ENCODE measurements around the gene PSMB8. TPM values are rescaled to one million over a fixed set of nuclear protein-coding genes. Genes with fewer than 3 reads are reported as not detected.
"Not testable (repeated sequence)": the region's sequence is repeated elsewhere in the genome, so short reads cannot be mapped to it uniquely, and the experiment has no call there.

The PSMB8 gene
- total and polyA plus RNA-seq, 7 donors: 34.3 to 305 (median 45.7) TPM

DNA sequence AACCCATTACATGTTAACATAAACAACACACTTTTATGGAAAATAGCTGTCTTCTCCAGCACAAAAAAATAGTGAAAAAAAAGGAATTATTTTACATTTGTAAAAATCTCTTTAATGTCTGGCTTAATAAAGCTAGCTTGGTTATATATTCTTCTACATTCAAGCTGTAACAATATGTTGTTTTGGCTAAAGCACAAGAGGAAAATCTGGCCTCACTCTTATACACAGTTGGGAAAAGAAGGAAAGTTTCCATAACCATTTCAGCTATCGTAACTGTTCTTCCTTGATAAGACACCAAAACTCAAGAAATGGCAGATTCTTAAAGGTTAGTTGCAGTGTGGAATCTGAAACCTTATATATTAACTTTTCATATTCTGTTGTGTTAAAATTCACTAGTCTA, 34.7 kb downstream of the PSMB8 start:
- intact Hi-C loops (cut with DNase I): loop anchor here (10.0 kb wide), 1 partner anchor 564 kb away; no protein-coding TSS in a partner anchor
- no peak for DNase-seq
- 44 to 49% methylated on average over 1 of the region's 1 CpG for WGBS, 2 donors
- Histone ChIP-seq H3K4me1 (no peaks in the 10 kb centered on the region), H3K36me3 (no peaks in the 10 kb centered on the region), H3K9me3 (no peaks in the 10 kb centered on the region), H3K27ac (no peak overlapping the region), H3K4me3 (no peak overlapping the region), H3K27me3 (peaks cover 0 to 18% (median 0%) of the 10 kb centered on the region in 3 donors)
- TF ChIP-seq, protein P1, sequence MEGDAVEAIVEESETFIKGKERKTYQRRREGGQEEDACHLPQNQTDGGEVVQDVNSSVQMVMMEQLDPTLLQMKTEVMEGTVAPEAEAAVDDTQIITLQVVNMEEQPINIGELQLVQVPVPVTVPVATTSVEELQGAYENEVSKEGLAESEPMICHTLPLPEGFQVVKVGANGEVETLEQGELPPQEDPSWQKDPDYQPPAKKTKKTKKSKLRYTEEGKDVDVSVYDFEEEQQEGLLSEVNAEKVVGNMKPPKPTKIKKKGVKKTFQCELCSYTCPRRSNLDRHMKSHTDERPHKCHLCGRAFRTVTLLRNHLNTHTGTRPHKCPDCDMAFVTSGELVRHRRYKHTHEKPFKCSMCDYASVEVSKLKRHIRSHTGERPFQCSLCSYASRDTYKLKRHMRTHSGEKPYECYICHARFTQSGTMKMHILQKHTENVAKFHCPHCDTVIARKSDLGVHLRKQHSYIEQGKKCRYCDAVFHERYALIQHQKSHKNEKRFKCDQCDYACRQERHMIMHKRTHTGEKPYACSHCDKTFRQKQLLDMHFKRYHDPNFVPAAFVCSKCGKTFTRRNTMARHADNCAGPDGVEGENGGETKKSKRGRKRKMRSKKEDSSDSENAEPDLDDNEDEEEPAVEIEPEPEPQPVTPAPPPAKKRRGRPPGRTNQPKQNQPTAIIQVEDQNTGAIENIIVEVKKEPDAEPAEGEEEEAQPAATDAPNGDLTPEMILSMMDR (IDR thresholded peaks at IDR 0.05): no peak
- TF ChIP-seq EP300 (IDR thresholded peaks at IDR 0.05) (no peak), POLR2AphosphoS5 (IDR thresholded peaks at IDR 0.05) (no peak), POLR2A (IDR thresholded peaks at IDR 0.05) (no peak)

DNA sequence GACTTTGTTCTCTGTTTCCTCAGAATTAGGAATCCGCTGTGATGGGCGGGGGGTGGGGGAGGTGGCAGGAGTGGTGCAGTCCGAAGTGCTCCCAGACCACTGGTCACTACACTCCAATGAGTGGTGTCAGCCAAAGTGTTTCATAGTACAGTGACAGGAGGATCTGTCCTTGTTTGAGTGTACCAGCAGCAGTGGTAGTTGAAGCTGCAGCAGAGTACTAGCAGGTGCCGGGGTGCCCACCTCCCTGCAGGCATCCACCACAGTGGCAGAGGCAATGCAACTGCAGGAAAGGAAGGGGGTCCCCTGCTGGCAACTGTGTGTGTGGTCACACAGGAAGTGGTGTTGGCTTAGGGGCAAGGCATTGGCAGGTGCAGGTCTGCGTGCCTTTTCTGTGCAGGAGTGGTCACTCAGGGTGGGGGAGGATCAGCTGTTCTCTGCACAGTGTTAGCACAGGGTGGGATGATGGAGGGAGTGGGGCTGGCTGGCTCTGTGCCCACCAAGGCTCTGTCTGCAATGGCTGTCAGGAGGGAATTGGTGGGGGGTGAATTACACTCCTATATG, 36.7 kb downstream of the PSMB8 start:
- TF ChIP-seq POLR2A (IDR thresholded peaks at IDR 0.05) (no peak), POLR2AphosphoS5 (IDR thresholded peaks at IDR 0.05) (no peak), EP300 (IDR thresholded peaks at IDR 0.05) (no peak)
- TF ChIP-seq, protein P1 (IDR thresholded peaks at IDR 0.05): no peak
- no peak overlapping the region for H3K4me3 ChIP-seq
- WGBS, 2 donors: 81 to 89% methylated on average over 5 of the region's 5 CpGs
- H3K36me3 ChIP-seq: no peaks in the 10 kb centered on the region
- no peaks in the 10 kb centered on the region for H3K9me3 ChIP-seq
- DNase-seq: no peak
- H3K4me1 ChIP-seq: no peaks in the 10 kb centered on the region
- intact Hi-C loops (cut with DNase I): loop anchor here (10.0 kb wide), 1 partner anchor 562 kb away; no protein-coding TSS in a partner anchor
- no peak overlapping the region for H3K27ac ChIP-seq
- peaks cover 0 to 18% (median 0%) of the 10 kb centered on the region in 3 donors for H3K27me3 ChIP-seq

DNA sequence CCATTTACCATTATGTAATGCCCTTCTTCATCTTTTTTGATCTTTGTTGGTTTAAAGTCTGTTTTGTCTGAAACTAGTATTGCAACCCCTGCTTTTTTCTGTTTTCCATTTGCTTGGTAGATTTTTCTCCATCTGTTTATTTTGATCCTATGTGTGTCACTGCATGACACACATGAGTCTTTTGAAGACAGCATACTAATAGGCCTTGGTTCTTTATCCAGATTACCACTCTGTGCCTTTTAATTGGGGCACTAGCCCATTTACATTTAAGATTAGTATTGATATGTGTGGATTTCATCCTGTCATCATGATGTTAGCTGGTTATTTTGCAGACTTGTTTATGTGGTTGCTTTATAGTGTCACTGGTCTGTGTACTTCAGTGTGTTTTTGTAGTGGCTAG, 38.4 kb downstream of the PSMB8 start:
- not testable (repeated sequence) for H3K4me3 ChIP-seq, H3K9me3 ChIP-seq, H3K27ac ChIP-seq, DNase-seq, H3K36me3 ChIP-seq, H3K4me1 ChIP-seq
- intact Hi-C loops (cut with DNase I): loop anchor here (10.0 kb wide), 1 partner anchor 561 kb away; no protein-coding TSS in a partner anchor
- H3K27me3 ChIP-seq: peaks cover 0 to 33% (median 0%) of the 10 kb centered on the region in 3 donors

DNA sequence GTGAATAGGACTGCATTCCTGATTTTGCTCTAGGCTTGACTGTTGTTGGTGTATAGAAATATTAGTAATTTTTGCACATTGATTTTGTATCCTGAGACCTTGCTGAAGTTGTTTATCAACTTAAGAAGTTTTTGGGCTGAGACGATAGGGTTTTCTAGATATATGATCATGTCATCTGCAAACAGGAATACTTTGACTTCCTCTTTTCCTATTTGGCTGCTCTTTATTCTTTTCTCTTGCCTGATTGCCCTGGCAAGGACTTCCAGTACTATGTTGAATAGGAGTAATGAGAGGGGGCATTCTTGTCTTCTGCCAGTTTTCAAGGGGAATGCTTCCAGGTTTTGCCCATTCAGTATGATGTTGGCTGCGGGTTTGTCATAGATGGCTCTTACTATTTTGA, 40.4 kb downstream of the PSMB8 start:
- H3K9me3 ChIP-seq: peaks cover 0 to 6% (median 0%) of the 10 kb centered on the region in 4 donors
- no peak overlapping the region for H3K4me3 ChIP-seq
- H3K4me1 ChIP-seq: no peaks in the 10 kb centered on the region
- DNase-seq: no peak
- intact Hi-C loops (cut with DNase I): loop anchor here (10.0 kb wide), 1 partner anchor 559 kb away; no protein-coding TSS in a partner anchor
- WGBS, 2 donors: 69 to 72% methylated on average over 2 of the region's 2 CpGs
- TF ChIP-seq, protein P1 (IDR thresholded peaks at IDR 0.05): no peak
- TF ChIP-seq EP300 (IDR thresholded peaks at IDR 0.05) (no peak), POLR2A (IDR thresholded peaks at IDR 0.05) (no peak), POLR2AphosphoS5 (IDR thresholded peaks at IDR 0.05) (no peak)
- H3K27ac ChIP-seq: no peak overlapping the region
- no peaks in the 10 kb centered on the region for H3K36me3 ChIP-seq
- peaks cover 0 to 49% (median 0%) of the 10 kb centered on the region in 3 donors for H3K27me3 ChIP-seq

DNA sequence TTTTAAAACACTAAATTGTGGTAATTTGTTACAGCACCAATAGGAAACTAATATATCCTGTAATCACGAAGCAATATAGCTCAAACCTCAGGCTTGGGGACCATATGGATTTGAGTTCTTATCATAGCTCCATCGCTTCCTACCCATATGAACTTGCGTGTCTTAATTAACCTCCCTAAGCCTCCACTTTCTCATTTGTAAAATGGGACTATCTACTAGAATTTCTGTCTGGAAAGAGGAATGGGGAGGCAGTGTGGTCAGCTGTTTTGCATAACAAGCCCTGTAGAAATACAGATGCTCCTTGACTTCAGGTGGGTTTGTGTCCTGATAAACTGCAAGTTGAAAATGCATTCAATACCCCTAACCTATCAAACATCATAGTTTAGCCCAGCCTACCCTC, 44.1 kb downstream of the PSMB8 start:
- TF ChIP-seq, protein P1 (IDR thresholded peaks at IDR 0.05): no peak
- TF ChIP-seq POLR2A (IDR thresholded peaks at IDR 0.05): no peak
- no peak for TF ChIP-seq POLR2AphosphoS5 (IDR thresholded peaks at IDR 0.05)
- no peak for TF ChIP-seq EP300 (IDR thresholded peaks at IDR 0.05)
- no peak overlapping the region for H3K27ac ChIP-seq
- H3K4me1 ChIP-seq: peaks cover 0 to 9% (median 2%) of the 10 kb centered on the region in 4 donors
- no peak for DNase-seq
- H3K27me3 ChIP-seq: peaks cover 0 to 50% (median 0%) of the 10 kb centered on the region in 3 donors
- WGBS, 2 donors: 77 to 83% methylated on average over 3 of the region's 3 CpGs
- H3K9me3 ChIP-seq: peaks cover 0 to 6% (median 0%) of the 10 kb centered on the region in 4 donors
- H3K4me3 ChIP-seq: no peak overlapping the region
- H3K36me3 ChIP-seq: no peaks in the 10 kb centered on the region
- intact Hi-C loops (cut with DNase I): loop anchor here (10.0 kb wide), 1 partner anchor 555 kb away; no protein-coding TSS in a partner anchor

Data from sigmoid colon (tissue), 7 donors.